Neutrophil (primary cell): ENCODE measurements around the gene FBXW12.

Experiments used
- H3K27ac ChIP-seq: fragments of 200-600 bp; sonication (generic); 2 replicates; pipeline ENCODE4 v1.5.1; 2016; ENCODE audit warnings: mild to moderate bottlenecking, moderate library complexity
- H3K27me3 ChIP-seq: fragments of 200-600 bp; sonication (generic); 2 replicates; pipeline ENCODE4 v1.6.0; 2016; ENCODE audit warnings: mild to moderate bottlenecking
- H3K36me3 ChIP-seq: fragments of 200-600 bp; sonication (generic); 2 replicates; pipeline ENCODE4 v1.5.1; 2017
- H3K4me1 ChIP-seq, 2 experiments: fragments of 200-600 bp in 1 of 2; sonication (generic) in 1 of 2; 1 replicate in 1 of 2; 2 replicates in 1 of 2; pipeline versions ENCODE4 v1.5.1 to v1.6.1; 2013 to 2016; ENCODE audit warnings: low read depth in 1 of 2, low read length in 1 of 2, mild to moderate bottlenecking in 1 of 2, moderate library complexity in 1 of 2; ENCODE audit not compliant: control insufficient read depth in 1 of 2, insufficient read depth in 1 of 2
- H3K4me3 ChIP-seq, 2 experiments: fragments of 200-600 bp in 1 of 2; sonication (generic) in 1 of 2; 1 replicate in 1 of 2; 2 replicates in 1 of 2; pipeline ENCODE4 v1.5.1; 2013 to 2016; ENCODE audit warnings: low read depth in 1 of 2, low read length in 1 of 2, mild to moderate bottlenecking in 1 of 2, moderate library complexity in 1 of 2
- H3K9me3 ChIP-seq: fragments of 200-600 bp; sonication (generic); 2 replicates; pipeline ENCODE4 v1.5.1; 2016
- TF ChIP-seq, protein P1 (sequence below): fragments of 200-600 bp; sonication (generic); IDR thresholded peaks from 2 replicates; pipeline ENCODE4 v1.5.1; 2016; ENCODE audit warnings: antibody characterized with exemption

Gene FBXW12

DNA sequence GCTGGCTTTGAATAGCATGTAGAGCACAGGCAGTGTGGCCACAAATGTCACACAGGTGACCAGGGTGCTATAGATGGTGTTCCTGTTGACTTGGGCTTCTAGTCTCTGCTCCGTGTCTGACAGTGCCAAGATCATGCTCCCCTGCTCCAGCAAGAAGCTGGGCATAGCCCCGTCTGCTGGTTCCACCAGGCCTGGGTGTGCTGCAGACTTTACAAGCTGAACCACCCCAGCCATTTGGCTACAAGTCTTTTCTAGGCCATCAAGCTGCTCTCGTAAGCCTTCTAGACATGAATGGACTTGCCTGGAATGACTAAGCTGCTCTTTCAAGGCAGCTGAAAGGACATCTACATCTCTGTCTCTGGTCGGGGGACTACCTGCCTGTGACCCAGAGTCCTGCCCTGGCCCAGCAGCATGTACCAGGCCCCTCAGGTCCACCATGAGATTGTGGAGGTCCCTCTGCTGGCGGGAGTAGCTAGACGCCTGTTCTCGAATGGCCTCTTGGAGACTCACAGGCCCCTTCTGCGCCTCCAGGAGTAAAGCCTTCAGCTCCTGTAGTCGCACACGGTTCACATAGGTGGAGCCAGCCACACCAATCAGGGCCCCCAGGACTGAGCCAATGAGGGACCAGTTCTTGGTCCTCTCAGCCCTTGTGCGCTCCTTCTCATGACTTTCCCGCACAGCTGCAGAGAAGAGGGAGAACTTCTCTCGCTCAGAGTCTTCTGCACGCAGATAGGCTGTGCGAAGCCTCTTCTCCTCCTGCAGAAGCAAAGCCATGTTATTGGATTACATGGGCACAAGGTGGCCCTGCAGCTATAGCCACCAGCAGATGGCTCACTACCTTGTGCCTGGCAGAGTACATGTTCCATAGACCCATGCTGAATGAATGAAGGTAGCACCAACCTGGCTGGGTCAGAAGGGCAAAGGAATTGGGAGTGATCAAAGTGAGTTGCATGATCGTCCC, 60.7 kb downstream of the FBXW12 start:
- Histone ChIP-seq H3K36me3 (peaks cover 16% of the 10 kb centered on the region), H3K27me3 (peaks cover 29% of the 10 kb centered on the region), H3K9me3 (no peaks in the 10 kb centered on the region), H3K4me1 (peaks cover 5 to 31% of the 10 kb centered on the region in 2 experiments), H3K27ac (no peak overlapping the region), H3K4me3 (no peak overlapping the region)
- TF ChIP-seq, protein P1, sequence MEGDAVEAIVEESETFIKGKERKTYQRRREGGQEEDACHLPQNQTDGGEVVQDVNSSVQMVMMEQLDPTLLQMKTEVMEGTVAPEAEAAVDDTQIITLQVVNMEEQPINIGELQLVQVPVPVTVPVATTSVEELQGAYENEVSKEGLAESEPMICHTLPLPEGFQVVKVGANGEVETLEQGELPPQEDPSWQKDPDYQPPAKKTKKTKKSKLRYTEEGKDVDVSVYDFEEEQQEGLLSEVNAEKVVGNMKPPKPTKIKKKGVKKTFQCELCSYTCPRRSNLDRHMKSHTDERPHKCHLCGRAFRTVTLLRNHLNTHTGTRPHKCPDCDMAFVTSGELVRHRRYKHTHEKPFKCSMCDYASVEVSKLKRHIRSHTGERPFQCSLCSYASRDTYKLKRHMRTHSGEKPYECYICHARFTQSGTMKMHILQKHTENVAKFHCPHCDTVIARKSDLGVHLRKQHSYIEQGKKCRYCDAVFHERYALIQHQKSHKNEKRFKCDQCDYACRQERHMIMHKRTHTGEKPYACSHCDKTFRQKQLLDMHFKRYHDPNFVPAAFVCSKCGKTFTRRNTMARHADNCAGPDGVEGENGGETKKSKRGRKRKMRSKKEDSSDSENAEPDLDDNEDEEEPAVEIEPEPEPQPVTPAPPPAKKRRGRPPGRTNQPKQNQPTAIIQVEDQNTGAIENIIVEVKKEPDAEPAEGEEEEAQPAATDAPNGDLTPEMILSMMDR: no peak

DNA sequence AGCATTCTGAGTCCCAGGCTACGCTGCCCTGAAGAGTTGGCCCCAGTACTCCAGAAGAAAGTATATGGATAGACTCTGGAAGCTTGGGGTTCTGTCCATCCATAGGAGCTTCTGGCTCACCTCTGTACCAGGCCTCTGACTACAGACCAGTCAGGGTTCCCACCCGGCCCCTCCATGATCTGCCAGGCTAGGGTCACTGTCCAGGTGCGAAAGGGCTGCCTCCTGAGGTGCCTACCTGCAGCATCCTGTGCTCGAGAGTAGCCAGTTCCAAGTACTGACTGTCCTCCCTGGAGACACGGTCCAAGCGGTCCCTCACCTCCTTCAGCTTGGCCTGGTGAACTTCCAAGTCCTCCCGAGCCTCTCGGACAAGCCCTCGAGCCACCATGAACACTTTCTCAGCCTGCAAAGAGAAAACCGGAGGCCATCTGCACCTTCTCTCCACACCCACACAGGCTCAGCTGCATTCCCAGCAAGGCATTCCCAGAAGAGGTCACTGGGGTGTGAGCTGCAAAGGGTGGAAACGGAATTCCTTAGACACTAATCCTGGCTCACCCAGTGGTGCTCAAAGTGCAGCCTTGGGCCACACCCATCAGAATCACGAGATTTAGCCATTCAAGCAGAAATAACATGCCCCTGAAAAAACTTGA, 61.6 kb downstream of the FBXW12 start:
- Histone ChIP-seq H3K9me3 (no peaks in the 10 kb centered on the region), H3K27me3 (peaks cover 20% of the 10 kb centered on the region), H3K4me3 (no peak overlapping the region), H3K4me1 (peaks cover 5 to 28% of the 10 kb centered on the region in 2 experiments), H3K36me3 (peaks cover 16% of the 10 kb centered on the region), H3K27ac (no peak overlapping the region)
- TF ChIP-seq, protein P1: no peak

DNA sequence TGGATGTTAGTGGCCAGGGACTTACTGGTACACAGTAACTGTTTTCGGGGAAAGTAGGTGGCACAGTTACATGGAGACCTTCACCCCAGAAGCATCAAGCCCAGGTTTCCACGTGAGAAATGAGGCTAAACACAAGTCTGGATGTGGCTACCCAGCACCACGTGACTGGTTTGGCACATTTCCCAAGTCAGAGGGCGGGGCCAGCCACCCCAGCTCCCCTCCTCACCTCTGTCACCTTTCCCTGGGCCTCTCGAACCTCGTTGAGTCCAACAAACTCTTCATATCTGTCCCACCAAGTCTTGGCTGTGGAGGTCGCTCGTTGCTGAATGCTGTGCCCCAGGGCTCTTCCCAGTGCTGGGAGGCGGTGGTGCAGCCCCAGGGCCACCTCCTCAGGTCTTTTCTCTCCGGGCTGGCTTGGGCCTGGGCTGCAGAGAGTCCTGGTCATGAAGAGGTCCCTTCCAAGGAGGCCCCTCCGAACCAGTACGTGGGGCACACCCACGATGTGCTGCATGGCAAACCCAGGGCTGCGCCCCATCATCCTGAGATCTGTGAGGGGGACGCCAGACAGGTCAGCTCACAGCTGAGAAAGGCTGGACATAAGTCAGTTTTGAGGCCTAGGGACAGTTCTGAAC, 62.7 kb downstream of the FBXW12 start:
- Histone ChIP-seq H3K36me3 (peaks cover 16% of the 10 kb centered on the region), H3K27ac (peak overlapping the region; percentile 39), H3K9me3 (no peaks in the 10 kb centered on the region), H3K4me3 (no peak overlapping the region), H3K27me3 (peaks cover 9% of the 10 kb centered on the region), H3K4me1 (peaks cover 9 to 28% of the 10 kb centered on the region in 2 experiments)
- TF ChIP-seq, protein P1: no peak

DNA sequence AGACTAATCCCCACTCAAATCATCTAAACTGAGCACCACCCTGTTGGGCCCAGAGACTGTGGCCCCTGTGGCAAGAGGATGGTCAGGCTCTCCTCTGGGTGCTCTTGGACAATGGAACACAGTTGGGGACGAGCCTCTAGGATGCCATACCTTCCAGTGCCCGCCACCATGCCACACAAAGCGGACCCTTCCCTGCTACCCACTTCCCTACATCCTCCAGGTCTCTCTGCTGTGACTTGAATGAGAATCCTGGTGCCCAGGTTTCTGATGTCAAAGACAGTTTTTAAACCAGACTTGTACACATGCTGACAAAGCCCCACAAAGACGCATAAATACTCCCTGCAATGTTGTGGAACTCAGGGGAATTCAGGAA, 63.2 kb downstream of the FBXW12 start:
- H3K4me3 ChIP-seq: no peak overlapping the region
- peak overlapping the region; percentile 39 for H3K27ac ChIP-seq
- peaks cover 4% of the 10 kb centered on the region for H3K27me3 ChIP-seq
- peaks cover 16% of the 10 kb centered on the region for H3K36me3 ChIP-seq
- TF ChIP-seq, protein P1: no peak
- H3K4me1 ChIP-seq: peaks cover 7 to 25% of the 10 kb centered on the region in 2 experiments
- no peaks in the 10 kb centered on the region for H3K9me3 ChIP-seq

DNA sequence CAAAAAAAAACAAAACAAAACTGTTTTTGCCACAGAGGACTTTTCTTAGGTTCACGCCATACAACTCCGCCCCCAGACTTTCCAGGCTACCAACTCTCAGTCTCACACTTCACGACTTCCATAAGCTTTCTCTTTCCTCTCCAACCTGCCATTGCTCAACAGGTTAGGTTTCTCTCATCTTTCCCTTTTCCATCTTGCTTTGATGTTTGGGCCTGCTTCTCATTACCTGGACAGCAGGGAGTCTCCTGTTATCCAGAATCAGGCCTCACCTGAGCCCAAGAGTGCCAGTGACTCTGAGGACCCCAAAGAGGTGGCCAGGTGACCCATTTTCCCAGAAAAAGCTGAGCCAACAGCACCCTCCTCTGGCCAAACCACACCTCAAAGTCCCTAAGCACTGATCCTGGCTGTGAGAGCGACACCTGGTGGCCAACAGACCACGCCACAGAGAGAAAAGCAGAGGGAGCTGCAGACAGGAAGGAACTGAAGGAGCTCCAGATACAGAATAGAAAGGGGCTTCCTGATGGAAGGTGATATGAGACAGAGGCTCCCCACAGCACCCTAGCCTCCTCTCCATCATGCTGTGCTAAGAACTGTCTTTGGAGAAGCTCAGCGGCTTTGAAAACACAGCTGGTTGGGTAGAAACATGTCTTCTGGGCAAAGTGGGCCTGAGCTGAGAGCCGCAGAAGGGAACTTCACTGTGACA, 63.9 kb downstream of the FBXW12 start:
- peaks cover 12 to 29% of the 10 kb centered on the region in 2 experiments for H3K4me1 ChIP-seq
- no peaks in the 10 kb centered on the region for H3K9me3 ChIP-seq
- H3K36me3 ChIP-seq: peaks cover 16% of the 10 kb centered on the region
- H3K4me3 ChIP-seq: no peak overlapping the region
- no peaks in the 10 kb centered on the region for H3K27me3 ChIP-seq
- TF ChIP-seq, protein P1: peak; percentile 97
- peak overlapping the region; percentile 39 for H3K27ac ChIP-seq
